Measurements from ENCODE around the gene PACRG. TPM values are rescaled to one million over a fixed set of nuclear protein-coding genes. Genes with fewer than 3 reads are reported as not detected.

The PACRG gene
- total and polyA plus RNA-seq, 2 of the 8 experiments (the other 6 are each of a cell fraction or from before 2014, with no cell fraction given), result 0.44 to 0.54 TPM

DNA sequence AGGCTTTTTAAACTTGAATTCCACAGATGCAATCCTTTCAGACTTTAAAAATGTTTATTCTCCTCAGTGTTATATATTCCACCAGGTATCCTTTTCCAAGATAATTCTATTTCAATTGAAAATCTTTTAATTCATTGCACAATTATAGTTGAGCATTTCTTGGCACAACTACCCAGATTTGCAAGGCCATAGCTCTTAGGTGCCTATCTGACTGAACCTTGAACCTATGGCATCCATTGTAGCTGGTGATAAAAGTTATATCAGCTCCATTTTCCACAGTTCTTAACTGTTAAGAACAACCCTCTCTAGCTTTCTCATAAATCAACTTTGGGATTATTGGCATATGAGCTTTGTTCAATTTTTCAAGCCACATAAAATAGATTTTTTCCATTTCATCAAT is 42.4 kb downstream of the PACRG start:
- H3K36me3 ChIP-seq (ENCODE audit: control insufficient read depth in 2 of 4, insufficient read depth in 4 of 4, low read length in 3 of 4), result no peaks in the 10 kb centered on the region
- CTCF ChIA-PET (ENCODE audit: partially characterized antibody), result no interaction called here
- TF ChIP-seq KDM1A (IDR thresholded peaks at IDR 0.05; ENCODE audit: borderline replicate concordance, low read length) (no peak), GTF2F1 (IDR thresholded peaks at IDR 0.05; ENCODE audit: borderline replicate concordance, low read depth, low read length) (no peak), JUN (IDR thresholded peaks at IDR 0.05; ENCODE audit: low read depth, low read length) (no peak), HDAC6 (IDR thresholded peaks at IDR 0.05; ENCODE audit: low read depth, low read length) (no peak), SRF (IDR thresholded peaks at IDR 0.05; ENCODE audit: low read depth, low read length) (no peak), CEBPB (IDR thresholded peaks at IDR 0.05; ENCODE audit: low read depth, low read length) (no peak), EZH2 (IDR thresholded peaks at IDR 0.05; ENCODE audit: low read depth, low read length, severe bottlenecking) (no peak), RXRA (IDR thresholded peaks at IDR 0.05; ENCODE audit: insufficient read depth, low read depth, low read length) (no peak), TBP (IDR thresholded peaks at IDR 0.05; ENCODE audit: low read depth, low read length) (no peak), TEAD4 (IDR thresholded peaks at IDR 0.05; ENCODE audit: low read depth, low read length) (no peak)
- TF ChIP-seq, protein P1, sequence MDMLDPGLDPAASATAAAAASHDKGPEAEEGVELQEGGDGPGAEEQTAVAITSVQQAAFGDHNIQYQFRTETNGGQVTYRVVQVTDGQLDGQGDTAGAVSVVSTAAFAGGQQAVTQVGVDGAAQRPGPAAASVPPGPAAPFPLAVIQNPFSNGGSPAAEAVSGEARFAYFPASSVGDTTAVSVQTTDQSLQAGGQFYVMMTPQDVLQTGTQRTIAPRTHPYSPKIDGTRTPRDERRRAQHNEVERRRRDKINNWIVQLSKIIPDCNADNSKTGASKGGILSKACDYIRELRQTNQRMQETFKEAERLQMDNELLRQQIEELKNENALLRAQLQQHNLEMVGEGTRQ (IDR thresholded peaks at IDR 0.05; ENCODE audit: low read length), result no peak
- no peak overlapping the region for H2AK5ac ChIP-seq (ENCODE audit: low read depth, low read length)
- H3K23ac ChIP-seq (ENCODE audit: insufficient read length), result no peak overlapping the region
- H4K8ac ChIP-seq (ENCODE audit: extremely low read depth, insufficient read depth, low read length), result no peak overlapping the region
- no peaks in the 10 kb centered on the region for H3K9me3 ChIP-seq (ENCODE audit: insufficient read depth in 2 of 2, low read depth in 1 of 2, low read length in 1 of 2)
- no peak overlapping the region for H2BK12ac ChIP-seq (ENCODE audit: low read depth, low read length)
- no peak overlapping the region for H2BK15ac ChIP-seq (ENCODE audit: low read length)
- H3K4me3 ChIP-seq (ENCODE audit: extremely low read depth in 1 of 4, insufficient read depth in 2 of 4, low read depth in 3 of 4, low read length in 4 of 4), result no peak overlapping the region
- no peak overlapping the region for H4K5ac ChIP-seq (ENCODE audit: insufficient read length, low read depth, low read length)
- H3K23me2 ChIP-seq (ENCODE audit: low read depth, low read length), result no peaks in the 10 kb centered on the region
- POLR2A ChIA-PET (ENCODE audit: partially characterized antibody), result no interaction called here
- H3K27ac ChIP-seq (ENCODE audit: low read depth, low read length), result no peak overlapping the region
- no peaks in the 10 kb centered on the region for H3K27me3 ChIP-seq (replicated peaks in 1 of 4; ENCODE audit: control insufficient read depth in 3 of 4, extremely low read depth in 1 of 4, insufficient read depth in 3 of 4, low read length in 3 of 4)
- H2BK5ac ChIP-seq (ENCODE audit: low read depth, low read length), result no peak overlapping the region
- no peak overlapping the region for H2BK120ac ChIP-seq (replicated peaks; ENCODE audit: low read depth, low read length)
- no peaks in the 10 kb centered on the region for H3K79me2 ChIP-seq (ENCODE audit: control insufficient read depth in 1 of 2, insufficient read depth in 2 of 2, low read length in 2 of 2)
- H3K4me2 ChIP-seq (ENCODE audit: insufficient read depth in 1 of 2, low read depth in 2 of 2, low read length in 2 of 2), result no peak overlapping the region
- DNase-seq (ENCODE audit: low read depth in 1 of 2, low spot score in 2 of 2), result no peak
- no peak overlapping the region for H2BK20ac ChIP-seq (ENCODE audit: low read length)
- no peak overlapping the region for H3K56ac ChIP-seq (replicated peaks; ENCODE audit: insufficient read length, low read depth, low read length)
- no peak overlapping the region for H2AFZ ChIP-seq (ENCODE audit: low read length)
- H3K14ac ChIP-seq (ENCODE audit: insufficient read length), result no peak overlapping the region
- H3K79me1 ChIP-seq (ENCODE audit: low read depth, low read length), result no peaks in the 10 kb centered on the region
- FAIRE-seq, result no peak
- H3K4ac ChIP-seq (replicated peaks; ENCODE audit: insufficient read length, low read depth, low read length), result no peak overlapping the region
- no peak overlapping the region for H3K18ac ChIP-seq (ENCODE audit: extremely low read depth, low read length)
- no peak overlapping the region for H4K91ac ChIP-seq (replicated peaks; ENCODE audit: insufficient read length, low read length)
- H3K4me1 ChIP-seq (replicated peaks in 1 of 4; ENCODE audit: control insufficient read depth in 3 of 4, insufficient read depth in 4 of 4, low read length in 3 of 4), result no peaks in the 10 kb centered on the region
- H4K20me1 ChIP-seq (replicated peaks in 1 of 2; ENCODE audit: control insufficient read depth in 1 of 2, insufficient read depth in 2 of 2, low read length in 2 of 2), result no peaks in the 10 kb centered on the region
- no peak overlapping the region for H3K9ac ChIP-seq (replicated peaks in 1 of 4; ENCODE audit: extremely low read depth in 1 of 4, low read depth in 3 of 4, low read length in 3 of 4)
